ENCODE results near the gene CIT.

Gene CIT, protein sequence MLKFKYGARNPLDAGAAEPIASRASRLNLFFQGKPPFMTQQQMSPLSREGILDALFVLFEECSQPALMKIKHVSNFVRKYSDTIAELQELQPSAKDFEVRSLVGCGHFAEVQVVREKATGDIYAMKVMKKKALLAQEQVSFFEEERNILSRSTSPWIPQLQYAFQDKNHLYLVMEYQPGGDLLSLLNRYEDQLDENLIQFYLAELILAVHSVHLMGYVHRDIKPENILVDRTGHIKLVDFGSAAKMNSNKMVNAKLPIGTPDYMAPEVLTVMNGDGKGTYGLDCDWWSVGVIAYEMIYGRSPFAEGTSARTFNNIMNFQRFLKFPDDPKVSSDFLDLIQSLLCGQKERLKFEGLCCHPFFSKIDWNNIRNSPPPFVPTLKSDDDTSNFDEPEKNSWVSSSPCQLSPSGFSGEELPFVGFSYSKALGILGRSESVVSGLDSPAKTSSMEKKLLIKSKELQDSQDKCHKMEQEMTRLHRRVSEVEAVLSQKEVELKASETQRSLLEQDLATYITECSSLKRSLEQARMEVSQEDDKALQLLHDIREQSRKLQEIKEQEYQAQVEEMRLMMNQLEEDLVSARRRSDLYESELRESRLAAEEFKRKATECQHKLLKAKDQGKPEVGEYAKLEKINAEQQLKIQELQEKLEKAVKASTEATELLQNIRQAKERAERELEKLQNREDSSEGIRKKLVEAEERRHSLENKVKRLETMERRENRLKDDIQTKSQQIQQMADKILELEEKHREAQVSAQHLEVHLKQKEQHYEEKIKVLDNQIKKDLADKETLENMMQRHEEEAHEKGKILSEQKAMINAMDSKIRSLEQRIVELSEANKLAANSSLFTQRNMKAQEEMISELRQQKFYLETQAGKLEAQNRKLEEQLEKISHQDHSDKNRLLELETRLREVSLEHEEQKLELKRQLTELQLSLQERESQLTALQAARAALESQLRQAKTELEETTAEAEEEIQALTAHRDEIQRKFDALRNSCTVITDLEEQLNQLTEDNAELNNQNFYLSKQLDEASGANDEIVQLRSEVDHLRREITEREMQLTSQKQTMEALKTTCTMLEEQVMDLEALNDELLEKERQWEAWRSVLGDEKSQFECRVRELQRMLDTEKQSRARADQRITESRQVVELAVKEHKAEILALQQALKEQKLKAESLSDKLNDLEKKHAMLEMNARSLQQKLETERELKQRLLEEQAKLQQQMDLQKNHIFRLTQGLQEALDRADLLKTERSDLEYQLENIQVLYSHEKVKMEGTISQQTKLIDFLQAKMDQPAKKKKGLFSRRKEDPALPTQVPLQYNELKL (N-terminal part only)

GRCh38 chr12:119876761-119877638, at the start of gene CIT:
Gene CIT (minus strand): TSS chr12:119877320. CDS start chr12:119876168, 1,152 bp downstream.
- Histone ChIP-seq H3K27ac (ENCODE audit: low read length) (no peak within 1 kb of the TSS), H3K9me3 (ENCODE audit: control insufficient read depth, insufficient read depth, low read length) (no peaks in the 10 kb centered on the region), H3K4me3 (ENCODE audit: low read length) (peak within 1 kb of the TSS; percentile 91), H3K4me1 (ENCODE audit: control insufficient read depth, insufficient read depth, low read length) (no peaks in the 10 kb centered on the region), H3K36me3 (ENCODE audit: control insufficient read depth, insufficient read depth, low read length) (no peaks in the 10 kb centered on the region; the same call in 1 of the 2 replicates), H3K27me3 (ENCODE audit: control insufficient read depth, insufficient read depth, low read length) (no peaks in the 10 kb centered on the region)
- WGBS (ENCODE audit: insufficient coverage, insufficient read length), result no CpG with 5 or more reads among the region's 56 CpGs
- peak; percentile 95 for DNase-seq (ENCODE audit: low read depth, low spot score)

GRCh38 chr12:119925269-119925668, 48.1 kb upstream of the CIT start:
- no peaks in the 10 kb centered on the region for H3K27me3 ChIP-seq (ENCODE audit: control insufficient read depth, insufficient read depth, low read length)
- H3K4me1 ChIP-seq (ENCODE audit: control insufficient read depth, insufficient read depth, low read length), result no peaks in the 10 kb centered on the region
- no peaks in the 10 kb centered on the region for H3K9me3 ChIP-seq (ENCODE audit: control insufficient read depth, insufficient read depth, low read length)
- H3K36me3 ChIP-seq (ENCODE audit: control insufficient read depth, insufficient read depth, low read length), result no peaks in the 10 kb centered on the region
- no peak overlapping the region for H3K27ac ChIP-seq (ENCODE audit: low read length)
- no peak overlapping the region for H3K4me3 ChIP-seq (ENCODE audit: low read length)
- DNase-seq (ENCODE audit: low read depth, low spot score), result no peak

- Histone ChIP-seq H3K27ac (ENCODE audit: low read length) (no peak overlapping the region), H3K4me1 (ENCODE audit: control insufficient read depth, insufficient read depth, low read length) (no peaks in the 10 kb centered on the region), H3K4me3 (ENCODE audit: low read length) (no peak overlapping the region), H3K9me3 (ENCODE audit: control insufficient read depth, insufficient read depth, low read length) (no peaks in the 10 kb centered on the region), H3K36me3 (ENCODE audit: control insufficient read depth, insufficient read depth, low read length) (no peaks in the 10 kb centered on the region), H3K27me3 (ENCODE audit: control insufficient read depth, insufficient read depth, low read length) (no peaks in the 10 kb centered on the region)
- no CpG with 5 or more reads among the region's 6 CpGs for WGBS (ENCODE audit: insufficient coverage, insufficient read length)
- DNase-seq (ENCODE audit: low read depth, low spot score), result no peak
Measured at GRCh38 chr12:119920064-119920463, 42.9 kb upstream of the CIT start.

GRCh38 chr12:119915894-119916510, 38.9 kb upstream of the CIT start:
- Histone ChIP-seq H3K9me3 (ENCODE audit: control insufficient read depth, insufficient read depth, low read length) (no peaks in the 10 kb centered on the region), H3K36me3 (ENCODE audit: control insufficient read depth, insufficient read depth, low read length) (no peaks in the 10 kb centered on the region), H3K27ac (ENCODE audit: low read length) (no peak overlapping the region), H3K4me3 (ENCODE audit: low read length) (no peak overlapping the region), H3K4me1 (ENCODE audit: control insufficient read depth, insufficient read depth, low read length) (no peaks in the 10 kb centered on the region), H3K27me3 (ENCODE audit: control insufficient read depth, insufficient read depth, low read length) (no peaks in the 10 kb centered on the region)
- no peak for DNase-seq (ENCODE audit: low read depth, low spot score)
- no CpG with 5 or more reads among the region's 13 CpGs for WGBS (ENCODE audit: insufficient coverage, insufficient read length)

DNA sequence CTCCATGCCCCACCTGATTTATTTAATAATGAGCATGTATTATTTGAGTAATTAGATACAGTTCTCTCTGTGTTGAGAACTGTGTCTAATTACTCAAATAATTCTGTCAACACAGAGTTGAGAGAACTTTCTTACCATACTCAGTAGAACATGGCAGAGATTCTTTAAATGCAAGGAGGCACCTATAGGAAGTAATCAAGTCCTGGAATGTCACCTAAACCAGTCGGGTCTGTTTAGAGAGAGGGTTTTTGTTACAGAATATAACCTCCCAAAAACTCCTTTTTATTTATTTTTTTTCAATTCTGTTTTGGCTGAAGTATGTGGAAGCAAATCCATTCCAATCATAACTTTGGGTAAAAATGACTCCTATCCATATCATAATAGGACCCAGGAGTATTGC, 37.5 kb upstream of the CIT start:
- H3K36me3 ChIP-seq (ENCODE audit: control insufficient read depth, insufficient read depth, low read length), result no peaks in the 10 kb centered on the region
- no peaks in the 10 kb centered on the region for H3K9me3 ChIP-seq (ENCODE audit: control insufficient read depth, insufficient read depth, low read length)
- no peaks in the 10 kb centered on the region for H3K4me1 ChIP-seq (ENCODE audit: control insufficient read depth, insufficient read depth, low read length)
- WGBS (ENCODE audit: insufficient coverage, insufficient read length), result no CpG with 5 or more reads among the region's 1 CpG
- H3K27ac ChIP-seq (ENCODE audit: low read length), result no peak overlapping the region
- DNase-seq (ENCODE audit: low read depth, low spot score), result no peak
- H3K27me3 ChIP-seq (ENCODE audit: control insufficient read depth, insufficient read depth, low read length), result no peaks in the 10 kb centered on the region
- H3K4me3 ChIP-seq (ENCODE audit: low read length), result no peak overlapping the region

DNA sequence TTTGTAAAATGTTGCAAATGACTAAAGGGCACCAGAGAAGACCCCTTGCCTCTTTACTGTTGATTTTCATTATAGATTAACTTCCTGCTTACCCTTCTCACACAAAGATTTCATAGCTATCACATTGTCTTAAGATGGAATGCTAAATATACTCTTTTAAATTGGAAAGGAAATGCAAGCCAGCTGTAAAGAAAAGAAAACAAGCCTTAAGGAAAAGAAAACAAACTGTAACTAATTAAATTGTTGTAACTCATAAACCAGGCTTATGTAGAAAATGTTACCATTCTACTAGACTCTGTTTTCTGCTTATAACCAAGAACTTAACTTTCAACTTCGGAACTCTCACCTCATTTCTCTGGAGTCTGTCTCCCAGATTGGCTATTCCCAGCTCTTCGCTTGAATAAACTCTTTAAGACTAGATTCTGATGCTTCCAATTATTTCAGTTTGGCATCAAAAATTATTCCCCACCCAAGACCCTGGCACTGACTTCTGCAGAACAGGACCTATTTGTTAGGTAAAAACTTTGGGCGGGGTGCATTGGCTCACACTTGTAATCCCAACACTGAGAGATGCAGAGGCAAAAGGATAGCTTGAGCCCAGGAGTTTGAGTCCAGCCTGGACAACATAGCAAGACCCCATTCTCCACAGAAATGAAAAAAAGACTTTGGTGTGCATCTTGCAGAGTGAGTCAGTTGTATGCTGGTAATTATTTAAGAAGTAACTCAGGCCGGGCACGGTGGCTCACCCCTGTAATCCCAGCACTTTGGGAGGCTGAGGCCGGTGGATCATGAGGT, 36.6 kb upstream of the CIT start:
- Histone ChIP-seq H3K36me3 (ENCODE audit: control insufficient read depth, insufficient read depth, low read length) (no peaks in the 10 kb centered on the region), H3K4me3 (ENCODE audit: low read length) (no peak overlapping the region)
- no CpG with 5 or more reads among the region's 6 CpGs for WGBS (ENCODE audit: insufficient coverage, insufficient read length)

GRCh38 chr12:119911182-119911581, 34.1 kb upstream of the CIT start:
- H3K4me3 ChIP-seq (ENCODE audit: low read length), result no peak overlapping the region
- DNase-seq (ENCODE audit: low read depth, low spot score), result no peak
- no peaks in the 10 kb centered on the region for H3K4me1 ChIP-seq (ENCODE audit: control insufficient read depth, insufficient read depth, low read length)
- H3K9me3 ChIP-seq (ENCODE audit: control insufficient read depth, insufficient read depth, low read length), result no peaks in the 10 kb centered on the region
- WGBS (ENCODE audit: insufficient coverage, insufficient read length), result no CpG with 5 or more reads among the region's 4 CpGs
- H3K27ac ChIP-seq (ENCODE audit: low read length), result no peak overlapping the region
- H3K36me3 ChIP-seq (ENCODE audit: control insufficient read depth, insufficient read depth, low read length), result no peaks in the 10 kb centered on the region
- H3K27me3 ChIP-seq (ENCODE audit: control insufficient read depth, insufficient read depth, low read length), result no peaks in the 10 kb centered on the region

More for the DNA sequence above, 36.6 kb upstream of the CIT start:
- H3K27me3 ChIP-seq (ENCODE audit: control insufficient read depth, insufficient read depth, low read length), result no peaks in the 10 kb centered on the region
- no peak for DNase-seq (ENCODE audit: low read depth, low spot score)
- no peak overlapping the region for H3K27ac ChIP-seq (ENCODE audit: low read length)
- no peaks in the 10 kb centered on the region for H3K4me1 ChIP-seq (ENCODE audit: control insufficient read depth, insufficient read depth, low read length)
- no peaks in the 10 kb centered on the region for H3K9me3 ChIP-seq (ENCODE audit: control insufficient read depth, insufficient read depth, low read length)

DNA sequence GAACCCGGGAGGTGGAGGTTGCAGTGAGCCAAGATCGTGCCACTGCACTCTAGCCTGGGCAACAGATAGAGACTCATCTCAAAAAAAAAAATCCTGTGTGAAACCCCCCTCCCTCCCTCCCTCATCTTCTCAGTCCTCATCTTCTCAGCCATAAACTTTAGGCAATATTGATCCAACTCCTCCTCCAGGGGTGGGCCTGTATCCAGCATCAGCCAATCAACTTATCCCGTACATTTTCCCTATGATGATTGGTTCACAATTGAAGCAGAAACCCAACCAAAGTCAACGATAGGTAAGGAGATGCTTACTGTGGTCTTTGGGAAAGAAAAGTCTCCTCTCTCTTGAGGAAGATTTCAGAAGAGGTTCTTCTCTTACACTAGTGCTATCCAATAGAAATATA, 33.5 kb upstream of the CIT start:
- no peaks in the 10 kb centered on the region for H3K27me3 ChIP-seq (ENCODE audit: control insufficient read depth, insufficient read depth, low read length)
- no peak overlapping the region for H3K27ac ChIP-seq (ENCODE audit: low read length)
- no peak for DNase-seq (ENCODE audit: low read depth, low spot score)
- no CpG with 5 or more reads among the region's 4 CpGs for WGBS (ENCODE audit: insufficient coverage, insufficient read length)
- no peaks in the 10 kb centered on the region for H3K9me3 ChIP-seq (ENCODE audit: control insufficient read depth, insufficient read depth, low read length)
- H3K4me1 ChIP-seq (ENCODE audit: control insufficient read depth, insufficient read depth, low read length), result no peaks in the 10 kb centered on the region
- no peak overlapping the region for H3K4me3 ChIP-seq (ENCODE audit: low read length)
- no peaks in the 10 kb centered on the region for H3K36me3 ChIP-seq (ENCODE audit: control insufficient read depth, insufficient read depth, low read length)

- no CpG with 5 or more reads among the region's 5 CpGs for WGBS (ENCODE audit: insufficient coverage, insufficient read length)
- Histone ChIP-seq H3K36me3 (ENCODE audit: control insufficient read depth, insufficient read depth, low read length) (no peaks in the 10 kb centered on the region), H3K27ac (ENCODE audit: low read length) (no peak overlapping the region)
Measured at GRCh38 chr12:119902084-119902509, 25.0 kb upstream of the CIT start.

More at GRCh38 chr12:119902084-119902509, 25.0 kb upstream of the CIT start:
- DNase-seq (ENCODE audit: low read depth, low spot score), result peak; percentile 60
- no peaks in the 10 kb centered on the region for H3K4me1 ChIP-seq (ENCODE audit: control insufficient read depth, insufficient read depth, low read length)
- H3K4me3 ChIP-seq (ENCODE audit: low read length), result no peak overlapping the region
- no peaks in the 10 kb centered on the region for H3K9me3 ChIP-seq (ENCODE audit: control insufficient read depth, insufficient read depth, low read length)
- H3K27me3 ChIP-seq (ENCODE audit: control insufficient read depth, insufficient read depth, low read length), result no peaks in the 10 kb centered on the region

All from iPS DF 6.9 (cell line).